Measurements from ENCODE around the gene GSAP.
"Not testable (repeated sequence)": the region's sequence is repeated elsewhere in the genome, so short reads cannot be mapped to it uniquely, and the experiment has no call there.

Gene GSAP

GRCh38 chr7:77281780-77282478 lies 134.2 kb downstream of the GSAP start:
- DNase-seq = no peak

GRCh38 chr7:77276120-77276519 lies 140.0 kb downstream of the GSAP start:
- no peak for DNase-seq

GRCh38 chr7:77275663-77276062 lies 140.5 kb downstream of the GSAP start:
- DNase-seq = not testable (repeated sequence)

GRCh38 chr7:77271766-77272165 lies 144.4 kb downstream of the GSAP start:
- DNase-seq = no peak

GRCh38 chr7:77270094-77270480 lies 146.1 kb downstream of the GSAP start:
- no peak for DNase-seq

GRCh38 chr7:77269360-77270093 lies 146.6 kb downstream of the GSAP start:
- DNase-seq = peak; percentile 16

GRCh38 chr7:77266291-77266794 lies 149.8 kb downstream of the GSAP start:
- no peak for DNase-seq

- no peak for DNase-seq
These were observed 150.5 kb downstream of the GSAP start for GRCh38 chr7:77265666-77266065.

GRCh38 chr7:77262316-77262715 lies 153.8 kb downstream of the GSAP start:
- no peak for DNase-seq

Data from hematopoietic multipotent progenitor cell treated with erythropoietin and hydrocortisone succinate and interleukin-3 and kit ligand, for 4 days (in vitro differentiated cells).